Muscle layer of colon (tissue), 2 donors: Measurements from ENCODE around the gene TBC1D22B.

Source experiments
- H3K27ac ChIP-seq: one replicate; pipeline ENCODE4 v1.7.0; 2013; ENCODE audit warnings: low read depth, mild to moderate bottlenecking, low read length, moderate library complexity
- H3K27me3 ChIP-seq, 2 donors: one replicate each; pipeline ENCODE4 v1.7.0; 2013; ENCODE audit warnings: low read length in 2 of 2, mild to moderate bottlenecking in 2 of 2; ENCODE audit not compliant: insufficient read depth in 2 of 2, control insufficient read depth in 1 of 2
- H3K36me3 ChIP-seq: one replicate; pipeline ENCODE4 v1.7.0; 2013; ENCODE audit warnings: mild to moderate bottlenecking, low read length; ENCODE audit not compliant: insufficient read depth
- H3K4me1 ChIP-seq: one replicate; pipeline ENCODE4 v1.7.0; 2013; ENCODE audit warnings: mild to moderate bottlenecking, low read length; ENCODE audit not compliant: insufficient read depth
- H3K4me3 ChIP-seq, 2 donors: one replicate each; pipeline ENCODE4 v1.7.0; 2013; ENCODE audit warnings: low read length in 2 of 2, low read depth in 1 of 2, mild to moderate bottlenecking in 1 of 2, moderate library complexity in 1 of 2
- H3K9ac ChIP-seq: one replicate; pipeline ENCODE4 v1.7.0; 2013; ENCODE audit warnings: low read length
- H3K9me3 ChIP-seq: one replicate; pipeline ENCODE4 v1.7.0; 2013; ENCODE audit warnings: mild to moderate bottlenecking, low read length
- donor health status: abdominal sarcoma.
- donor health status: Adenocarcinoma of cecum.

The TBC1D22B gene

GRCh38 chr6:37275350-37275749 is 17.8 kb downstream of the TBC1D22B start:
- Histone ChIP-seq H3K27ac (no peak overlapping the region), H3K4me1 (peaks cover 13% of the 10 kb centered on the region), H3K4me3 (no peak overlapping the region), H3K9ac (no peak overlapping the region), H3K36me3 (peaks cover 13% of the 10 kb centered on the region), H3K27me3 (no peaks in the 10 kb centered on the region), H3K9me3 (no peaks in the 10 kb centered on the region)

- no peaks in the 10 kb centered on the region for H3K27me3 ChIP-seq
- no peaks in the 10 kb centered on the region for H3K9me3 ChIP-seq
- no peak overlapping the region for H3K4me3 ChIP-seq
- H3K9ac ChIP-seq: no peak overlapping the region
- peaks cover 21% of the 10 kb centered on the region for H3K36me3 ChIP-seq
- H3K4me1 ChIP-seq: peaks cover 20% of the 10 kb centered on the region
- no peak overlapping the region for H3K27ac ChIP-seq
Measured at GRCh38 chr6:37277001-37277409, 19.4 kb downstream of the TBC1D22B start.

DNA sequence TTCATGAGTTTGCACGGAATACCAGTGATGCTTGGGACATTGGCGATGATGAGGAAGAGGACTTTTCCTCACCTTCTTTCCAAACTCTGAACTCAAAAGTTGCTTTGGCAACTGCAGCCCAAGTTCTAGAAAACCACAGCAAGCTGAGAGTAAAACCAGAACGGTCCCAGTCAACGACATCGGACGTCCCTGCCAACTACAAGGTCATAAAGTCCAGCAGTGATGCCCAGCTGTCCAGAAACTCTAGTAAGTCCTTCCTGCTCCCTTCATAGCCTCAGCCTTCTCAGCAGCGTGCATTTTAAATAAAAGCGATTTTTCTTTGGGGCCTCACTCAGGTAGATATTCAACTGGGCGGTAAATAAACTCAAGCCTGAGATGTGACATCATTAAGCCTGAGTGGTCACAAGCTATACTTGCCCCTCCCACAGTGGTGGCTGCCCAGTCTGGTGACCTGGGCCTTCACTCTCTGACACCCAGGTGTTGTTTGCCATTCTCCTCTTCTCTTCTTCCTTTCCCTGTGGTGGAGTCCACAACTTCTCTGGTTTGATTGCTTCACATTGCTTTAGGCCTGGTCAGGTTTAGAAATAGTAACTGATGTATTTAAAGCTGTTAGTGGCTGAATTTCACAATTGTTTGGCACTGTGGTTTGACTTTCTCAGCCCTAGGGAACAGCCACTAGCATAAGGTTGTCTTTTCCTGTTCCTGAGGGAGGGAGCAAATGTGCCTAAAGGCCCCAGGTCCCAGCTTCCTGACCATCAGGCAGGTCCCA is 22.0 kb downstream of the TBC1D22B start:
- Histone ChIP-seq H3K4me3 (no peak overlapping the region), H3K4me1 (peaks cover 35% of the 10 kb centered on the region), H3K27me3 (no peaks in the 10 kb centered on the region), H3K9ac (no peak overlapping the region), H3K27ac (no peak overlapping the region), H3K36me3 (peaks cover 30% of the 10 kb centered on the region), H3K9me3 (no peaks in the 10 kb centered on the region)

DNA sequence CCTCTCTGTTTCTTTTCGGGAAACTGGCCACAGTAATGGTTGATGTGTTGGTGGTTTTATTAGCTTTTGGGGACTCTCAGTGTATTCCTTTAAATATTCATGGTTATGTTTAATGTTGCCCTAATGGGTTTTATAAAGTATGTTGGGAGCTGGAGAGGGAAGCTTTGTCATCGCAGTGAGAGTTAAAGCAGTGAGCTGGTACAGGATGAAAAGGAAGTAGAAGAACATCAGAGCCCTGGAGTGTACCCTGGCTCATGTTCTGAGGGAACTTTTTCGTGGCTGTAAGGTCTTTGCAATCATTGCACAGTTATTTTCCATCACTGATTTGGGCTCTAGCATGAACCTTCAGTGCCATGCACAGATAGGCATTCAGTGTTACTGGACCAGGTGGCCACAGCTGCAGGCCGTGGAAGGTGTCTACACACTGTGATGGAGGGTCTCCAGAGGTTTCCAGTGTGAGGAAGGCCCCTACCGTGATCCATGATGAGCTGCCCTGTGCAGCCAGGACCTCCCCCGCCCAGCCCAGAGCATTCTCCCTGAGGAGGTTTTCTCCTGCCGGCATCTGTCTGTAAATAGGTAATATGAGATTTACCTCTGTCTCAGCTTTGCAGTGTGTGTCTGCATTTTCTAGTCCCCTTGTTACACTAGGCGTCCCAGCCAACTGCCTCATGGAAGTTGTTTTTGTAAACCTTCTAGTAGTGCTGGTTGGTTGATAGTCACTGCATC is 22.8 kb downstream of the TBC1D22B start:
- no peak overlapping the region for H3K4me3 ChIP-seq
- peaks cover 35% of the 10 kb centered on the region for H3K36me3 ChIP-seq
- H3K27ac ChIP-seq: no peak overlapping the region
- peaks cover 42% of the 10 kb centered on the region for H3K4me1 ChIP-seq
- no peaks in the 10 kb centered on the region for H3K27me3 ChIP-seq
- H3K9ac ChIP-seq: no peak overlapping the region
- H3K9me3 ChIP-seq: no peaks in the 10 kb centered on the region

GRCh38 chr6:37282371-37282770 is 24.8 kb downstream of the TBC1D22B start:
- Histone ChIP-seq H3K9me3 (no peaks in the 10 kb centered on the region), H3K27me3 (no peaks in the 10 kb centered on the region), H3K4me1 (peaks cover 42% of the 10 kb centered on the region), H3K4me3 (no peak overlapping the region), H3K9ac (no peak overlapping the region), H3K27ac (no peak overlapping the region), H3K36me3 (peaks cover 47% of the 10 kb centered on the region)

DNA sequence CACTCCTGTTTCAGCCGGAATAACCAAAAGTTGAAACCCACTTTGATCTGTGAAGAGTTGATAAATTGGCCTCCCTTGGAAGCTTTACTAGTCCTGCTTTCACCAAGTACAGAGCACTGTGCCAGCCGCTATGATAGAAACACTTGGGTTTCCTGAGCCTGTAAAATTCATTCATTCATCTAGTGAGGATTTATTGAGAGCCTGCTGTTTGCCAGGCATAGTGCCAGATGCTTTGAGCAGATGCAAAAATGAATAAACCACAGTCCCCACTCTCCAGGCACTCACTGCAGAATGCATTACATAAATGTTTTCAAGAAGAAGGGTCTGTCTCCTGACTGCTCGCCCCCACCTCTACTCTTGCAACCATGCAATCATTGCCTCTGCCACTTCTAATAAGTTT is 25.7 kb downstream of the TBC1D22B start:
- Histone ChIP-seq H3K4me1 (peaks cover 42% of the 10 kb centered on the region), H3K36me3 (peaks cover 54% of the 10 kb centered on the region), H3K9ac (no peak overlapping the region), H3K27me3 (no peaks in the 10 kb centered on the region), H3K27ac (peak overlapping the region; percentile 50), H3K9me3 (no peaks in the 10 kb centered on the region), H3K4me3 (no peak overlapping the region)

DNA sequence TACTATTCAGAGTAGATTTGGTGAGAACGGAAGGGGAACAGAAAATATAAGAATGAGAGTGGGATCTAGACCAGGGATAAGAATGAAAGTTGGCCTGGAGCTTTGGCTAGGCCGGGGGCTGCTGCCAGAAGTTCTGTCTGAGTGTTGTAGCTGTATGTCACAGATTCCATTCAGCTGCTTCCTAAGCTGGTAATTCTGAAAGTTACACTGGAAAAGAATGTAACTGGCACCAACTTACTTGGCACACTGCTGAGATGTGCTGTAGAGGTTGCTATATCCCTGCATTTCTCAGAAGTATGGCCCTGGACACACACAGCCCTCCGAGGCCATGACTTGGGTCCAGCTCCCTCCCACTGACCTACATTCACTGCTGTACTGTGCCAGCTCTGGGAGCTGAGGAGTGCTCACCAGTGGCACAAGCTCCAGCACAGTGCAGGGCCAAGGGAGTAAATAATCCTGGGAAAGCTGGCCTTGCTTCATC is 26.1 kb downstream of the TBC1D22B start:
- peaks cover 55% of the 10 kb centered on the region for H3K36me3 ChIP-seq
- no peak overlapping the region for H3K9ac ChIP-seq
- peaks cover 42% of the 10 kb centered on the region for H3K4me1 ChIP-seq
- H3K9me3 ChIP-seq: no peaks in the 10 kb centered on the region
- H3K27me3 ChIP-seq: no peaks in the 10 kb centered on the region
- no peak overlapping the region for H3K4me3 ChIP-seq
- H3K27ac ChIP-seq: peak overlapping the region; percentile 50

DNA sequence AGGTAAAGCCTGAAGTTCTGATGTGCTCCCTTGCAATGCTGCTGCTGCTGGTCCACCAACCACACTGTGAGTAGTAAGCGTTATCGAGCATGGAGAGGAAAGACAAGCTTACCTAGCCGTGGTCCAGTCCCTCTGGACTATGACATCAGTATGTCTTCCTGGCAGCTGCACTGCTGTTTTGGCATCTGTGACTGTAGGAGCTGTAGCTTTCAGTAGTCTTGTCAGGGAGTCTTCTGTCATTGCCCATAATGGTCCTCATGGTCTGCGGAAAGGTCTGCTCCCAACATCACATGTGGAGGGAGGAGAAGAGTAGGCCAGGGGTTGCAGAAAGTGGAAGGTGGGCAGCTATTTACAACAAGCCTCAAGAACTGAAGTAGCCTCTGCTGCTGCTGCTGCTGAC is 27.2 kb downstream of the TBC1D22B start:
- H3K9ac ChIP-seq: no peak overlapping the region
- H3K9me3 ChIP-seq: no peaks in the 10 kb centered on the region
- no peak overlapping the region for H3K4me3 ChIP-seq
- no peak overlapping the region for H3K27ac ChIP-seq
- peaks cover 39% of the 10 kb centered on the region for H3K4me1 ChIP-seq
- H3K27me3 ChIP-seq: no peaks in the 10 kb centered on the region
- H3K36me3 ChIP-seq: peaks cover 57% of the 10 kb centered on the region

- Histone ChIP-seq H3K36me3 (peaks cover 60% of the 10 kb centered on the region), H3K27ac (no peak overlapping the region), H3K4me1 (peaks cover 39% of the 10 kb centered on the region), H3K4me3 (no peak overlapping the region), H3K9ac (no peak overlapping the region), H3K9me3 (no peaks in the 10 kb centered on the region), H3K27me3 (no peaks in the 10 kb centered on the region)
Measured at GRCh38 chr6:37285861-37286311, 28.3 kb downstream of the TBC1D22B start.

GRCh38 chr6:37287519-37288157 is 30.1 kb downstream of the TBC1D22B start:
- H3K9ac ChIP-seq: no peak overlapping the region
- no peaks in the 10 kb centered on the region for H3K9me3 ChIP-seq
- H3K4me1 ChIP-seq: peaks cover 26% of the 10 kb centered on the region
- no peaks in the 10 kb centered on the region for H3K27me3 ChIP-seq
- H3K27ac ChIP-seq: no peak overlapping the region
- no peak overlapping the region for H3K4me3 ChIP-seq
- H3K36me3 ChIP-seq: peaks cover 62% of the 10 kb centered on the region

- no peak overlapping the region for H3K27ac ChIP-seq
- H3K4me3 ChIP-seq: no peak overlapping the region
- peaks cover 62% of the 10 kb centered on the region for H3K36me3 ChIP-seq
- H3K4me1 ChIP-seq: peaks cover 20% of the 10 kb centered on the region
- no peaks in the 10 kb centered on the region for H3K27me3 ChIP-seq
- H3K9me3 ChIP-seq: no peaks in the 10 kb centered on the region
- no peak overlapping the region for H3K9ac ChIP-seq
Measured at GRCh38 chr6:37288247-37288646, 30.7 kb downstream of the TBC1D22B start.
